Neutrophil (primary cell): ENCODE data around the gene TMC8.
"Not testable (repeated sequence)": the region's sequence is repeated elsewhere in the genome, so short reads cannot be mapped to it uniquely, and the experiment has no call there.

ENCODE experiments used
- H3K27ac ChIP-seq: fragments of 200-600 bp; sonication (generic); 2 replicates; pipeline ENCODE4 v1.5.1; 2016; ENCODE audit warnings: mild to moderate bottlenecking, moderate library complexity
- H3K27me3 ChIP-seq: fragments of 200-600 bp; sonication (generic); 2 replicates; pipeline ENCODE4 v1.6.0; 2016; ENCODE audit warnings: mild to moderate bottlenecking
- H3K36me3 ChIP-seq: fragments of 200-600 bp; sonication (generic); 2 replicates; pipeline ENCODE4 v1.5.1; 2017
- H3K4me1 ChIP-seq, 2 experiments: fragments of 200-600 bp in 1 of 2; sonication (generic) in 1 of 2; 1 replicate in 1 of 2; 2 replicates in 1 of 2; pipeline versions ENCODE4 v1.5.1 to v1.6.1; 2013 to 2016; ENCODE audit warnings: low read depth in 1 of 2, low read length in 1 of 2, mild to moderate bottlenecking in 1 of 2, moderate library complexity in 1 of 2; ENCODE audit not compliant: control insufficient read depth in 1 of 2, insufficient read depth in 1 of 2
- H3K4me3 ChIP-seq, 2 experiments: fragments of 200-600 bp in 1 of 2; sonication (generic) in 1 of 2; 1 replicate in 1 of 2; 2 replicates in 1 of 2; pipeline ENCODE4 v1.5.1; 2013 to 2016; ENCODE audit warnings: low read depth in 1 of 2, low read length in 1 of 2, mild to moderate bottlenecking in 1 of 2, moderate library complexity in 1 of 2
- H3K9me3 ChIP-seq: fragments of 200-600 bp; sonication (generic); 2 replicates; pipeline ENCODE4 v1.5.1; 2016
- TF ChIP-seq, protein P1 (sequence below): fragments of 200-600 bp; sonication (generic); IDR thresholded peaks from 2 replicates; pipeline ENCODE4 v1.5.1; 2016; ENCODE audit warnings: antibody characterized with exemption

Gene TMC8, protein sequence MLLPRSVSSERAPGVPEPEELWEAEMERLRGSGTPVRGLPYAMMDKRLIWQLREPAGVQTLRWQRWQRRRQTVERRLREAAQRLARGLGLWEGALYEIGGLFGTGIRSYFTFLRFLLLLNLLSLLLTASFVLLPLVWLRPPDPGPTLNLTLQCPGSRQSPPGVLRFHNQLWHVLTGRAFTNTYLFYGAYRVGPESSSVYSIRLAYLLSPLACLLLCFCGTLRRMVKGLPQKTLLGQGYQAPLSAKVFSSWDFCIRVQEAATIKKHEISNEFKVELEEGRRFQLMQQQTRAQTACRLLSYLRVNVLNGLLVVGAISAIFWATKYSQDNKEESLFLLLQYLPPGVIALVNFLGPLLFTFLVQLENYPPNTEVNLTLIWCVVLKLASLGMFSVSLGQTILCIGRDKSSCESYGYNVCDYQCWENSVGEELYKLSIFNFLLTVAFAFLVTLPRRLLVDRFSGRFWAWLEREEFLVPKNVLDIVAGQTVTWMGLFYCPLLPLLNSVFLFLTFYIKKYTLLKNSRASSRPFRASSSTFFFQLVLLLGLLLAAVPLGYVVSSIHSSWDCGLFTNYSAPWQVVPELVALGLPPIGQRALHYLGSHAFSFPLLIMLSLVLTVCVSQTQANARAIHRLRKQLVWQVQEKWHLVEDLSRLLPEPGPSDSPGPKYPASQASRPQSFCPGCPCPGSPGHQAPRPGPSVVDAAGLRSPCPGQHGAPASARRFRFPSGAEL

DNA sequence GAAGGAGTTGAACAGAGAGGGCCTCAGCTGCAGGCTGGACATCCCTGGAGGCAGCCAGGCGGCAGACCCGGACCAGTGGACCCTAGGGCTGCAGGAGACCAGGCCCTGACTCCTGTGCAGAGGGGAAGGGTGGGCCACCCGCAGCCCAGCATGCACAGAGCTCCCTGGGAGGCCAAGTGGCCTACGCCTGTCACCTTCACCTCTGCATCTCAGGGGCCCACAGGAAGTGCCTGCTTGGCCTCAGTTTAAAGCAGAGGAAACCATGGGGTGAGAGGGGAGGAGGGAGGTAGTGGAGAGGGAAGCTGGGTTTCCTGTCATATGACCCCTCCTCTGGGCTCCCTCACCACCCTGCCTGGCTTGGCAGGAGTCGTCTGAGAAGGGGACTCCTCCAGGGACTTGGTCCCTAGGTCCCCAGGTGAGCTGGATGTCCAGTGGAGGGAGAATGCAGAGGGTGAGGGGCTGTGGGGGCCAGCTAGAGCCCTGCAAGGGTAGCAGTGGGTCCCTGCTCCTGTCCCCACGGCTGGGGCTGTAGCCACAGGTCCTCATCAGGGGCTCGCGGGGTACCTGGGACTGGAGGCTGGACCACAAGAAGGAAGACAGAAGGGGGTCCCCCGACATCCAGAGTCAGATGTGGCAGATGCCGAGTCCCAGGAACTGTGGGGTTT, at the start of gene TMC8:
TSS of gene TMC8 (plus strand) at position 335 of the 665 bp plus-strand sequence. CDS start 818 bp downstream, outside the sequence.
- Histone ChIP-seq H3K27me3 (no peaks in the 10 kb centered on the region), H3K4me1 (peaks cover 87 to 92% of the 10 kb centered on the region in 2 experiments), H3K9me3 (no peaks in the 10 kb centered on the region), H3K4me3 (peak within 1 kb of the TSS; percentile 80 to 87), H3K27ac (peak within 1 kb of the TSS; percentile 98), H3K36me3 (peaks cover 38% of the 10 kb centered on the region)
- TF ChIP-seq, protein P1, sequence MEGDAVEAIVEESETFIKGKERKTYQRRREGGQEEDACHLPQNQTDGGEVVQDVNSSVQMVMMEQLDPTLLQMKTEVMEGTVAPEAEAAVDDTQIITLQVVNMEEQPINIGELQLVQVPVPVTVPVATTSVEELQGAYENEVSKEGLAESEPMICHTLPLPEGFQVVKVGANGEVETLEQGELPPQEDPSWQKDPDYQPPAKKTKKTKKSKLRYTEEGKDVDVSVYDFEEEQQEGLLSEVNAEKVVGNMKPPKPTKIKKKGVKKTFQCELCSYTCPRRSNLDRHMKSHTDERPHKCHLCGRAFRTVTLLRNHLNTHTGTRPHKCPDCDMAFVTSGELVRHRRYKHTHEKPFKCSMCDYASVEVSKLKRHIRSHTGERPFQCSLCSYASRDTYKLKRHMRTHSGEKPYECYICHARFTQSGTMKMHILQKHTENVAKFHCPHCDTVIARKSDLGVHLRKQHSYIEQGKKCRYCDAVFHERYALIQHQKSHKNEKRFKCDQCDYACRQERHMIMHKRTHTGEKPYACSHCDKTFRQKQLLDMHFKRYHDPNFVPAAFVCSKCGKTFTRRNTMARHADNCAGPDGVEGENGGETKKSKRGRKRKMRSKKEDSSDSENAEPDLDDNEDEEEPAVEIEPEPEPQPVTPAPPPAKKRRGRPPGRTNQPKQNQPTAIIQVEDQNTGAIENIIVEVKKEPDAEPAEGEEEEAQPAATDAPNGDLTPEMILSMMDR: no peak

DNA sequence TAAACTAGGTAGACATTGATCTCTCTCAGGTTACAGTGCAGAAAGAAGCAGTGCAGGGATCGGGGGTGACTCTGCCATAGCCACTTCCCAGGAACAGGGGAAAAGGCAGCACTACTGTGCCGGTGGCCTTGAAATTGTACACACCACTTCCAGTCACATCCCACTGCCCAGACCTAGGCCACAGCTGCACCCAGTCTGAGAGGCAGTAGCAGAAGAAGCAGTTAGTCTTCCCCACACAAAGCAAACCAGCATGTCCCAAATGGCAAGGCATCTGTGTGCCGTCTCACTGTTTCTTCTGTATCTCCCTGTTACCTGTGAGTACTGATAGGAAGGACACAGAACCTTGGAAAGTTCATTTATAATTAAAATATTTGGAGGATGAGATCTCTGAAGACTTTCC, 49.0 kb upstream of the TMC8 start:
- peaks cover 90% of the 10 kb centered on the region for H3K36me3 ChIP-seq
- TF ChIP-seq, protein P1: no peak
- no peaks in the 10 kb centered on the region for H3K27me3 ChIP-seq
- no peak overlapping the region for H3K27ac ChIP-seq
- no peaks in the 10 kb centered on the region for H3K4me1 ChIP-seq
- H3K9me3 ChIP-seq: no peaks in the 10 kb centered on the region
- no peak overlapping the region for H3K4me3 ChIP-seq

DNA sequence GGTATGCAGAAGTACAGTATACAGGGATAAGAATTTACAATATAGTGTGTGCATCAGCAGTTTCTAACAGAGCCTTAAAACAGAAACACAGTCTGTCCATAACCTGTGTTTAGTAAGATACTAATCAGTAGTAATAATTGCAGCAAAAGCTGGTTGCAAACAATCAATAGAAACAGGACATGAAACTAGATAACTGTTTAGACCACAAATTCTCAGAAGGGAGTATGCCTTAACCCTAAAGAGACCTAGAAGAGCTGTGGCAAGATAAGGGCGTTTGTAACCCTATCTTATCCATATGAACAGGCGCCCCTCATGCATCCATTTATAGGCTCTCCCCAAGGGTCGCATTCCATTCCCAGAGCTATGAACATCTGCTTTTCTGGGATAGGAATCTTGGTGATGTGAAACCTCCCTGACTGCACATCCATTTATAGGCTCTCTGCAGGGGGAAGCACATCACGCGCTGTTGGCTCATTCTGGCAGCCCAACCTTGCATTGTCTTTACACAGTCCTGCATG, 48.2 kb upstream of the TMC8 start:
- peaks cover 90% of the 10 kb centered on the region for H3K36me3 ChIP-seq
- not testable (repeated sequence) for H3K4me1 ChIP-seq

DNA sequence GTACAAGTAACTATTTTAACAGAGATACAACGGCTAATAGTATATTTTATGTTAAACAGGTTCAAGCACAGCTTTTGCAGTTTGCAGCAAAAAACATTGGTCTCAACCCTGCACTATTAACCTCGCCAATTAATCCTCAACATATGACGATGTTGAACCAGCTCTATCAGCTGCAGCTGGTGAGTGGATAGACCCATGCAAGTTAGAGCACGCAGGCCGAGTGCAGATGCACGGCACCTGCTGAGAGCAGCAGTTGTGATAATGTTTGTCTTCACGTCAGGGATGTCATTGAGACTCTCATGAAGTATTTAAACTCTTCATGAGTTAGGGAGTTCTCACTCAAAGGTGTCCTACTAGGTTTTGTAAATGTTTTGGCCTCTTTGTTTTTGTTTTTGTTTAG, 47.6 kb upstream of the TMC8 start:
- no peaks in the 10 kb centered on the region for H3K9me3 ChIP-seq
- no peak overlapping the region for H3K4me3 ChIP-seq
- no peaks in the 10 kb centered on the region for H3K27me3 ChIP-seq
- H3K27ac ChIP-seq: no peak overlapping the region
- TF ChIP-seq, protein P1: no peak
- peaks cover 90% of the 10 kb centered on the region for H3K36me3 ChIP-seq
- H3K4me1 ChIP-seq: no peaks in the 10 kb centered on the region

More for the DNA sequence above, 48.2 kb upstream of the TMC8 start:
- not testable (repeated sequence) for H3K4me3 ChIP-seq, H3K9me3 ChIP-seq, H3K27ac ChIP-seq, H3K27me3 ChIP-seq

DNA sequence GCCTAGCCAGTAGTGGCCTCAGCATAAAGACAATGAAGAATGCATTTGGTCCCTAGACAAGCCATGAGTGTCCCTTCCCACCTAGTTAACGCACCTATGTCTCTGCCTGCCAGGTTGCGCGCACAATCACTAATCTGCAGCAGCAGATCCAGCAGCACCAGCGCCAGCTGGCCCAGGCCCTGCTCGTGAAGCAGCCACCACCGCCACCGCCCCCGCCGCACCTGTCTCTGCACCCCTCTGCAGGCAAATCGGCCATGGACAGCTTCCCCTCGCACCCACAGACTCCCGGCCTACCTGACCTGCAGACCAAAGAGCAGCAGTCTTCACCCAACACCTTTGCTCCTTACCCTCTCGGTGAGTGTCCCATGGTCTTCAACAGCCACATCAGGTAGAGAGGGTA, 43.8 kb upstream of the TMC8 start:
- Histone ChIP-seq H3K27ac (no peak overlapping the region), H3K27me3 (no peaks in the 10 kb centered on the region), H3K9me3 (no peaks in the 10 kb centered on the region), H3K4me1 (peaks cover 0 to 3% of the 10 kb centered on the region in 2 experiments), H3K36me3 (peaks cover 87% of the 10 kb centered on the region), H3K4me3 (no peak overlapping the region)
- TF ChIP-seq, protein P1: no peak
